PC-9 (cell line): ENCODE results near the gene RAB11A. TPM values are rescaled to one million over a fixed set of nuclear protein-coding genes. Genes with fewer than 3 reads are reported as not detected.

ENCODE experiments used
- BruUV-seq: library from RNA; stranded (reverse); fragments of 400-500 nt; replicated peaks from 2 replicates; lab custom pipeline; 2021; lab: Mats Ljungman, UMichigan
- CTCF ChIA-PET: fragments of 300-600 bp; sonication (Branson Sonifier 250); formaldehyde crosslinking; loops from one replicate; lab custom pipeline; 2022; ENCODE audit warnings: antibody characterized with exemption; lab: Charles Lee
- POLR2A ChIA-PET: fragments of 300-600 bp; sonication (Branson Sonifier 250); formaldehyde crosslinking; loops from one replicate; lab custom pipeline; 2022; ENCODE audit warnings: antibody characterized with exemption; ENCODE audit not compliant: unreplicated experiment; lab: Charles Lee
- DNase-seq, 2 experiments: peaks; one replicate each; pipeline versions ENCODE4 v3.0.0 to v3.0.0-alpha.2; 2015 to 2022; ENCODE audit warnings: mixed read lengths in 1 of 2
- H2AFZ ChIP-seq: fragments of 200-600 bp; sonication (generic); 2 replicates; pipeline ENCODE4 v1.8.1; 2017; ENCODE audit warnings: antibody characterized with exemption
- H3F3A ChIP-seq: fragments of 200-600 bp; sonication (generic); 2 replicates; pipeline ENCODE4 v1.8.1; 2017; ENCODE audit warnings: antibody characterized with exemption, mild to moderate bottlenecking, low read depth; ENCODE audit not compliant: insufficient read depth
- H3K27ac ChIP-seq: fragments of 200-600 bp; sonication (generic); 2 replicates; pipeline ENCODE4 v1.6.1; 2016; ENCODE audit warnings: mixed run types
- H3K27me3 ChIP-seq: fragments of 200-600 bp; sonication (generic); 2 replicates; pipeline ENCODE4 v1.6.1; 2016; ENCODE audit warnings: low read depth, mixed run types; ENCODE audit not compliant: insufficient read depth
- H3K36me3 ChIP-seq: fragments of 200-600 bp; sonication (generic); 2 replicates; pipeline ENCODE4 v1.6.1; 2016; ENCODE audit warnings: low read depth, mixed run types
- H3K4me1 ChIP-seq: fragments of 200-600 bp; sonication (generic); replicated peaks from 2 replicates; pipeline ENCODE4 v1.6.1; 2016; ENCODE audit warnings: mixed run types; ENCODE audit not compliant: insufficient read depth
- H3K4me2 ChIP-seq: fragments of 200-600 bp; sonication (generic); 2 replicates; pipeline ENCODE4 v1.6.1; 2017; ENCODE audit warnings: mixed run types
- H3K4me3 ChIP-seq: fragments of 200-600 bp; sonication (generic); 2 replicates; pipeline ENCODE4 v1.6.1; 2016; ENCODE audit warnings: mixed run types
- H3K79me2 ChIP-seq: fragments of 200-600 bp; sonication (generic); 2 replicates; pipeline ENCODE4 v1.6.1; 2017; ENCODE audit warnings: low read depth, mixed run types
- H3K9me2 ChIP-seq: fragments of 200-600 bp; sonication (generic); 2 replicates; pipeline ENCODE4 v1.8.1; 2017; ENCODE audit warnings: mild to moderate bottlenecking; ENCODE audit not compliant: insufficient read depth
- H3K9me3 ChIP-seq: fragments of 200-600 bp; sonication (generic); 2 replicates; pipeline ENCODE4 v1.8.1; 2016; ENCODE audit warnings: low read depth; ENCODE audit not compliant: insufficient read depth
- H4K20me1 ChIP-seq: fragments of 200-600 bp; sonication (generic); 2 replicates; pipeline ENCODE4 v1.8.1; 2017; ENCODE audit not compliant: insufficient read depth
- CTCF ChIP-seq: fragments of 200-600 bp; sonication (generic); conservative IDR thresholded peaks from 2 replicates; pipeline ENCODE4 v1.6.1; 2017; ENCODE audit warnings: mixed run types, antibody characterized with exemption, mild to moderate bottlenecking, moderate library complexity
- EZH2 ChIP-seq: fragments of 200-600 bp; sonication (generic); IDR thresholded peaks from 2 replicates; pipeline ENCODE4 v1.8.0; 2017; ENCODE audit warnings: antibody characterized with exemption, low read depth
- intact Hi-C: fragments of 100-400 bp; cut with micrococcal nuclease; formaldehyde crosslinking; loops from one replicate; pipeline ENCODE4 v1.10.0; 2022; ENCODE audit not compliant: unreplicated experiment
- total RNA-seq: library from RNA; stranded (reverse); gene quantifications from 2 replicates; pipeline ENCODE4 v1.2.3, GENCODE V29; 2021

Gene RAB11A
- total RNA-seq, 1 experiment from 2014 or later = 233 TPM

GRCh38 chr15:65916664-65917406, 47.5 kb downstream of the RAB11A start:
- no peak overlapping the region for H3K27ac ChIP-seq
- DNase-seq = peak in 1 of 2 experiments; percentile 71
- intact Hi-C loops = loop anchor here (1.0 to 10.0 kb wide), 3 partner anchors 46 to 370 kb away; no protein-coding TSS in a partner anchor
- no TSS peak for BruUV-seq
- POLR2A ChIA-PET = interaction anchor here (0.6 kb wide), 2 partner anchors 262 to 311 kb away, joined by 3 to 6 read pairs; no protein-coding TSS in a partner anchor
- no peak overlapping the region for H3K4me2 ChIP-seq
- H3K9me3 ChIP-seq = no peaks in the 10 kb centered on the region
- H3K36me3 ChIP-seq = no peaks in the 10 kb centered on the region
- CTCF ChIA-PET = interaction anchor here (0.7 kb wide), 1 partner anchor 15 kb away, joined by 7 read pairs; no protein-coding TSS in a partner anchor
- H3K4me3 ChIP-seq = no peak overlapping the region
- H4K20me1 ChIP-seq = no peaks in the 10 kb centered on the region
- no peaks in the 10 kb centered on the region for H3F3A ChIP-seq
- H3K27me3 ChIP-seq = no peaks in the 10 kb centered on the region
- H2AFZ ChIP-seq = no peak overlapping the region
- no peaks in the 10 kb centered on the region for H3K9me2 ChIP-seq
- no peaks in the 10 kb centered on the region for H3K79me2 ChIP-seq
- TF ChIP-seq EZH2 (no peak), CTCF (peak; percentile 55)
- H3K4me1 ChIP-seq = no peaks in the 10 kb centered on the region

- BruUV-seq = no TSS peak
- Histone ChIP-seq H3K27me3 (no peaks in the 10 kb centered on the region), H4K20me1 (no peaks in the 10 kb centered on the region), H3K79me2 (no peaks in the 10 kb centered on the region), H2AFZ (no peak overlapping the region), H3K27ac (no peak overlapping the region), H3K4me2 (no peak overlapping the region), H3K36me3 (no peaks in the 10 kb centered on the region), H3K9me2 (no peaks in the 10 kb centered on the region), H3K9me3 (no peaks in the 10 kb centered on the region), H3K4me1 (no peaks in the 10 kb centered on the region), H3F3A (no peaks in the 10 kb centered on the region), H3K4me3 (no peak overlapping the region)
- DNase-seq = no peak
- intact Hi-C loops = loop anchor here (2.0 to 10.0 kb wide), 2 partner anchors 45 to 277 kb away; no protein-coding TSS in a partner anchor
- CTCF ChIA-PET = no interaction called here
- POLR2A ChIA-PET = no interaction called here
- TF ChIP-seq CTCF (no peak), EZH2 (no peak)
Observed at GRCh38 chr15:65917407-65917756, 48.1 kb downstream of the RAB11A start.

- no peak overlapping the region for H3K4me3 ChIP-seq
- no peak for TF ChIP-seq EZH2
- TF ChIP-seq CTCF = no peak
- DNase-seq = no peak
- no peaks in the 10 kb centered on the region for H3K27me3 ChIP-seq
- H3K79me2 ChIP-seq = no peaks in the 10 kb centered on the region
- no peaks in the 10 kb centered on the region for H3K4me1 ChIP-seq
- BruUV-seq = no TSS peak
- H3K4me2 ChIP-seq = no peak overlapping the region
- no peaks in the 10 kb centered on the region for H3K9me2 ChIP-seq
- H3F3A ChIP-seq = no peaks in the 10 kb centered on the region
- H3K36me3 ChIP-seq = no peaks in the 10 kb centered on the region
- no peaks in the 10 kb centered on the region for H3K9me3 ChIP-seq
- intact Hi-C loops = loop anchor here (2.0 to 10.0 kb wide), 2 partner anchors 45 to 277 kb away; no protein-coding TSS in a partner anchor
- CTCF ChIA-PET = no interaction called here
- no peak overlapping the region for H2AFZ ChIP-seq
- H4K20me1 ChIP-seq = no peaks in the 10 kb centered on the region
- no peak overlapping the region for H3K27ac ChIP-seq
- POLR2A ChIA-PET = no interaction called here
Observed at GRCh38 chr15:65917936-65918335, 48.6 kb downstream of the RAB11A start.
